WTC11 (cell line): ENCODE measurements around the gene EDIL3. TPM values are rescaled to one million over a fixed set of nuclear protein-coding genes. Genes with fewer than 3 reads are reported as not detected.

ENCODE experiments used
- ATAC-seq: fragments of 200-7000 bp; cut with Tn5 transposase; 2 replicates; pipeline ENCODE4 v1.10.0; 2021; ENCODE audit warnings: mild to moderate bottlenecking, moderate library complexity
- CTCF ChIA-PET: fragments of 300-600 bp; sonication (Branson Sonifier 250); formaldehyde crosslinking; loops from one replicate; lab custom pipeline; 2021; ENCODE audit warnings: antibody characterized with exemption; lab: Charles Lee
- POLR2A ChIA-PET: fragments of 350-600 bp; sonication (Branson Sonifier 250); formaldehyde crosslinking; loops from one replicate; lab custom pipeline; 2021; ENCODE audit warnings: antibody characterized with exemption; lab: Charles Lee
- DNase-seq: peaks from one replicate; pipeline ENCODE4 v3.0.0; 2021; ENCODE audit warnings: low spot score
- H3K27ac Mint-ChIP-seq: 2 replicates; pipeline ENCODE4 v1.8.0; 2021; ENCODE audit warnings: mixed read lengths
- H3K27me3 Mint-ChIP-seq: 2 replicates; pipeline ENCODE4 v1.8.0; 2021; ENCODE audit warnings: low read depth, mild to moderate bottlenecking, moderate library complexity, mixed read lengths
- H3K36me3 Mint-ChIP-seq: 2 replicates; pipeline ENCODE4 v1.8.0; 2021; ENCODE audit warnings: mixed read lengths
- H3K4me1 Mint-ChIP-seq: 2 replicates; pipeline ENCODE4 v1.8.0; 2022; ENCODE audit warnings: mixed read lengths
- H3K4me3 Mint-ChIP-seq: 2 replicates; pipeline ENCODE4 v1.8.0; 2021; ENCODE audit warnings: mild to moderate bottlenecking, moderate library complexity, mixed read lengths
- H3K9me3 Mint-ChIP-seq: 2 replicates; pipeline ENCODE4 v1.8.0; 2021; ENCODE audit warnings: mixed read lengths
- EMX1 ChIP-seq: fragments of 250-450 bp; sonication (Bioruptor Pico); IDR thresholded peaks from 2 replicates; pipeline ENCODE4 v1.8.0; 2021; ENCODE audit warnings: mild to moderate bottlenecking
- HMGXB4 ChIP-seq: sonication (generic); formaldehyde crosslinking; IDR thresholded peaks from 2 replicates; pipeline ENCODE4 v1.8.1; 2023; ENCODE audit warnings: mild to moderate bottlenecking, moderate library complexity, missing genetic modification reagents
- MXD4 ChIP-seq: fragments of 250-450 bp; sonication (Bioruptor Pico); IDR thresholded peaks from 2 replicates; pipeline ENCODE4 v1.8.0; 2021; ENCODE audit warnings: mild to moderate bottlenecking, moderate library complexity, borderline replicate concordance
- MYBL2 ChIP-seq: sonication (generic); formaldehyde crosslinking; IDR thresholded peaks from 2 replicates; pipeline ENCODE4 v1.8.1; 2023; ENCODE audit warnings: mild to moderate bottlenecking, moderate library complexity, missing genetic modification reagents
- NR3C1 ChIP-seq: sonication (generic); formaldehyde crosslinking; conservative IDR thresholded peaks from 2 replicates; pipeline ENCODE4 v1.8.1; 2023; ENCODE audit warnings: low read depth, mild to moderate bottlenecking, missing genetic modification reagents
- SMAD3 ChIP-seq: sonication (generic); formaldehyde crosslinking; IDR thresholded peaks from 2 replicates; pipeline ENCODE4 v1.8.0; 2022; ENCODE audit warnings: missing genetic modification reagents, mild to moderate bottlenecking, borderline replicate concordance
- SP1 ChIP-seq: sonication (generic); formaldehyde crosslinking; conservative IDR thresholded peaks from 2 replicates; pipeline ENCODE4 v1.8.1; 2022; ENCODE audit warnings: missing genetic modification reagents
- TEAD1 ChIP-seq: sonication (generic); formaldehyde crosslinking; IDR thresholded peaks from 2 replicates; pipeline ENCODE4 v1.8.0; 2022; ENCODE audit warnings: mild to moderate bottlenecking, missing genetic modification reagents
- USF1 ChIP-seq: sonication (generic); formaldehyde crosslinking; IDR thresholded peaks from 2 replicates; pipeline ENCODE4 v1.8.0; 2022; ENCODE audit warnings: mild to moderate bottlenecking, missing genetic modification reagents
- USF2 ChIP-seq: sonication (generic); formaldehyde crosslinking; IDR thresholded peaks from 2 replicates; pipeline ENCODE4 v1.8.1; 2023; ENCODE audit warnings: mild to moderate bottlenecking, missing genetic modification reagents, moderate library complexity
- ZBTB21 ChIP-seq: sonication (generic); formaldehyde crosslinking; IDR thresholded peaks from 2 replicates; pipeline ENCODE4 v1.8.1; 2023; ENCODE audit warnings: mild to moderate bottlenecking, missing genetic modification reagents, borderline replicate concordance
- ZBTB43 ChIP-seq: sonication (generic); formaldehyde crosslinking; IDR thresholded peaks from 2 replicates; pipeline ENCODE4 v1.8.1; 2023; ENCODE audit warnings: mild to moderate bottlenecking, missing genetic modification reagents
- ZMAT4 ChIP-seq: fragments of 250-450 bp; sonication (Bioruptor Pico); IDR thresholded peaks from 2 replicates; pipeline ENCODE4 v1.9.0; 2021; ENCODE audit warnings: mild to moderate bottlenecking
- ZNF423 ChIP-seq: fragments of 250-450 bp; sonication (Bioruptor Pico); IDR thresholded peaks from 2 replicates; pipeline ENCODE4 v2.1.2; 2022; ENCODE audit warnings: mild to moderate bottlenecking, moderate library complexity
- ZNF425 ChIP-seq: fragments of 250-450 bp; sonication (Bioruptor Pico); conservative IDR thresholded peaks from 2 replicates; pipeline ENCODE4 v1.9.0; 2021; ENCODE audit warnings: mild to moderate bottlenecking
- ZNF532 ChIP-seq: fragments of 250-450 bp; sonication (Bioruptor Pico); IDR thresholded peaks from 2 replicates; pipeline ENCODE4 v1.9.0; 2021; ENCODE audit warnings: mild to moderate bottlenecking, borderline replicate concordance
- ZSCAN18 ChIP-seq: fragments of 250-450 bp; sonication (Bioruptor Pico); IDR thresholded peaks from 2 replicates; pipeline ENCODE4 v2.1.2; 2022; ENCODE audit warnings: mild to moderate bottlenecking, moderate library complexity
- total RNA-seq: library from RNA; stranded (reverse); gene quantifications from 3 replicates; pipeline ENCODE4 v1.2.3, GENCODE V29; 2021

EDIL3 gene
- total RNA-seq, 1 experiment from 2014 or later, result 48.3 TPM

GRCh38 chr5:84265130-84265529, 119.5 kb downstream of the EDIL3 start (continued):
- no peak for TF ChIP-seq USF2 (CRISPR knock-in tag)

GRCh38 chr5:84260939-84261338, 123.7 kb downstream of the EDIL3 start:
- no peak for DNase-seq
- no peak for ATAC-seq
- H3K36me3 Mint-ChIP-seq, result peaks cover 3% of the 10 kb centered on the region; the same call in 1 of the 2 replicates
- peaks cover 48% of the 10 kb centered on the region for H3K4me1 Mint-ChIP-seq
- ChIA-PET POLR2A (no interaction called here), CTCF (no interaction called here)
- H3K4me3 Mint-ChIP-seq, result no peak overlapping the region
- peaks cover 20% of the 10 kb centered on the region for H3K27me3 Mint-ChIP-seq
- H3K27ac Mint-ChIP-seq, result no peak overlapping the region
- H3K9me3 Mint-ChIP-seq, result no peaks in the 10 kb centered on the region
- no peak for TF ChIP-seq ZBTB43 (CRISPR knock-in tag)
- TF ChIP-seq HMGXB4, result no peak

- H3K36me3 Mint-ChIP-seq, result peaks cover 3% of the 10 kb centered on the region; the same call in 1 of the 2 replicates
- peaks cover 16% of the 10 kb centered on the region for H3K27me3 Mint-ChIP-seq
- DNase-seq (no peak), ATAC-seq (no peak)
- CTCF ChIA-PET, result no interaction called here
- POLR2A ChIA-PET, result no interaction called here
- no peaks in the 10 kb centered on the region for H3K9me3 Mint-ChIP-seq
- H3K4me1 Mint-ChIP-seq, result peaks cover 40% of the 10 kb centered on the region
- H3K27ac Mint-ChIP-seq, result no peak overlapping the region
- H3K4me3 Mint-ChIP-seq, result no peak overlapping the region
- no peak for TF ChIP-seq USF2 (CRISPR knock-in tag)
- TF ChIP-seq EMX1 (CRISPR knock-in tag), result no peak
- no peak for TF ChIP-seq NR3C1 (CRISPR knock-in tag)
- TF ChIP-seq SMAD3 (CRISPR knock-in tag), result no peak
- TF ChIP-seq ZNF425 (CRISPR knock-in tag), result no peak
- TF ChIP-seq MXD4 (CRISPR knock-in tag), result no peak
- TF ChIP-seq TEAD1, result no peak
- no peak for TF ChIP-seq ZNF532
- no peak for TF ChIP-seq MYBL2 (CRISPR knock-in tag)
- no peak for TF ChIP-seq ZBTB21 (CRISPR knock-in tag)
- TF ChIP-seq USF1, result no peak
- TF ChIP-seq SP1, result no peak
- no peak for TF ChIP-seq ZSCAN18 (CRISPR knock-in tag)
- TF ChIP-seq ZNF423, result no peak
- TF ChIP-seq ZMAT4 (CRISPR knock-in tag), result no peak
- TF ChIP-seq ZBTB43 (CRISPR knock-in tag), result no peak
Measured at GRCh38 chr5:84260140-84260539, 124.5 kb downstream of the EDIL3 start.
